Measurements from ENCODE around the gene KRTAP5-8. TPM values are rescaled to one million over a fixed set of nuclear protein-coding genes. Genes with fewer than 3 reads are reported as not detected.
"Not testable (repeated sequence)": the region's sequence is repeated elsewhere in the genome, so short reads cannot be mapped to it uniquely, and the experiment has no call there.

KRTAP5-8 gene, protein sequence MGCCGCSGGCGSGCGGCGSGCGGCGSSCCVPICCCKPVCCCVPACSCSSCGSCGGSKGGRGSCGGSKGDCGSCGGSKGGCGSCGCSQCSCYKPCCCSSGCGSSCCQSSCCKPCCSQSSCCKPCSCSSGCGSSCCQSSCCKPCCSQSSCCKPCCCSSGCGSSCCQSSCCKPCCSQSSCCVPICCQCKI
- polyA plus RNA-seq (2013, experiment 1 of 2) = not detected
- polyA plus RNA-seq (2013, experiment 2 of 2) = not detected

DNA sequence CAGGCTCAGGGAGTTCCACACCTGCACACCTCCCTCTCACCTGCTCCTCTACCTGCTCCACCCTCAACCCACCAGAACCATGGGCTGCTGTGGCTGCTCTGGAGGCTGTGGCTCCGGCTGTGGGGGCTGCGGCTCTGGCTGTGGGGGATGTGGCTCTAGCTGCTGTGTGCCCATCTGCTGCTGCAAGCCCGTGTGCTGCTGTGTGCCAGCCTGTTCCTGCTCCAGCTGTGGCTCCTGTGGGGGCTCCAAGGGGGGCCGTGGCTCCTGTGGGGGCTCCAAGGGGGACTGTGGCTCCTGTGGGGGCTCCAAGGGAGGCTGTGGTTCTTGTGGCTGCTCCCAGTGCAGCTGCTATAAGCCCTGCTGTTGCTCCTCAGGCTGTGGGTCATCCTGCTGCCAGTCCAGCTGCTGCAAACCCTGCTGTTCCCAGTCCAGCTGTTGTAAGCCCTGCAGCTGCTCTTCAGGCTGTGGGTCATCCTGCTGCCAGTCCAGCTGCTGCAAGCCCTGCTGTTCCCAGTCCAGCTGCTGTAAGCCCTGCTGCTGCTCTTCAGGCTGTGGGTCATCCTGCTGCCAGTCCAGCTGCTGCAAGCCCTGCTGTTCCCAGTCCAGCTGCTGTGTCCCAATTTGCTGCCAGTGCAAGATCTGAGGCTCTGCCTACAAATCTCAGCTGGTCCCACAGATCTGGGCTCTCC, at the start of gene KRTAP5-8:
Gene KRTAP5-8, plus strand, starts transcription at position 49 of the 689 bp plus-strand sequence. Its CDS starts 31 bp downstream, at position 80.
- not testable (repeated sequence) for H3K27ac ChIP-seq (ENCODE audit: low read depth, low read length, severe bottlenecking); H3K9me3 ChIP-seq (ENCODE audit: control insufficient read depth, low read length); H3K4me3 ChIP-seq (ENCODE audit: extremely low read depth, insufficient read depth, low read length, poor library complexity, severe bottlenecking); H3K4me1 ChIP-seq (ENCODE audit: control insufficient read depth, insufficient read depth, low read length, poor library complexity, severe bottlenecking); H3K36me3 ChIP-seq (ENCODE audit: control insufficient read depth, insufficient read depth, low read length)
- WGBS, 2 experiments (ENCODE audit: insufficient coverage in 2 of 2) = 86 to 90% methylated on average over 2 to 3 of the region's 4 CpGs

DNA sequence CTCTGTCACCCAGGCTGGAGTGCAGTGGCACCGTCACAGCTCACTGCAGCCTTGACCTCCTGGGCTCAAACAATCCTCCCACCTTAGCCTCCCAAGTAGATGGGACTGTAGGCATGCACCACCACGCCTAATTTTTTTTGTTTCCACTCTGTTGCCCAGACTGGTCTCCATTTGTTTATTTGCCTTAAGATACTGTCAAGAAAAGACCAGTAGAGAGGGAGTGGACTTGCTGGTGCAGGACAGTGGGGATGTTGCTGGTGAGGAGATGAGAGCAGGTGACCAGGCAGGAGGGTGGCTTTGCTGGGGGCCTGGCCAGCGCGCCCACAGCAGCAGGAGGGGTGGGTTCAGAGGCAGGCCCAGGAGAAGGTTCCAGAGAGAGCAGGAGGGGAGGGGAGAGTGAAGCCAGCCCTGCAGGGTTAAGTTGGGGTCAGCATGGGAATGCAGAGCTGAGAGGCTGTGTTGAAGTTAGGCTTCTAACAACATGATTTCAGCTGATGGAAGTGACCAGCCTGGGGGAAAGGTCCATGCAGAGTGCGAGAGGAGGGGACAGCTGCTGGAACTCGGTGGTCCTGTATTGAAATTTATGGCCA, 49.0 kb upstream of the KRTAP5-8 start:
- 67 to 76% methylated on average over 3 to 6 of the region's 6 CpGs for WGBS, 2 experiments (ENCODE audit: insufficient coverage in 2 of 2)
- Histone ChIP-seq H3K4me1 (ENCODE audit: control insufficient read depth, insufficient read depth, low read length, poor library complexity, severe bottlenecking) (peaks cover 24% of the 10 kb centered on the region), H3K9me3 (ENCODE audit: control insufficient read depth, low read length) (no peaks in the 10 kb centered on the region), H3K4me3 (ENCODE audit: extremely low read depth, insufficient read depth, low read length, poor library complexity, severe bottlenecking) (no peak overlapping the region), H3K27ac (ENCODE audit: low read depth, low read length, severe bottlenecking) (no peak overlapping the region), H3K36me3 (ENCODE audit: control insufficient read depth, insufficient read depth, low read length) (peaks cover 59% of the 10 kb centered on the region)

DNA sequence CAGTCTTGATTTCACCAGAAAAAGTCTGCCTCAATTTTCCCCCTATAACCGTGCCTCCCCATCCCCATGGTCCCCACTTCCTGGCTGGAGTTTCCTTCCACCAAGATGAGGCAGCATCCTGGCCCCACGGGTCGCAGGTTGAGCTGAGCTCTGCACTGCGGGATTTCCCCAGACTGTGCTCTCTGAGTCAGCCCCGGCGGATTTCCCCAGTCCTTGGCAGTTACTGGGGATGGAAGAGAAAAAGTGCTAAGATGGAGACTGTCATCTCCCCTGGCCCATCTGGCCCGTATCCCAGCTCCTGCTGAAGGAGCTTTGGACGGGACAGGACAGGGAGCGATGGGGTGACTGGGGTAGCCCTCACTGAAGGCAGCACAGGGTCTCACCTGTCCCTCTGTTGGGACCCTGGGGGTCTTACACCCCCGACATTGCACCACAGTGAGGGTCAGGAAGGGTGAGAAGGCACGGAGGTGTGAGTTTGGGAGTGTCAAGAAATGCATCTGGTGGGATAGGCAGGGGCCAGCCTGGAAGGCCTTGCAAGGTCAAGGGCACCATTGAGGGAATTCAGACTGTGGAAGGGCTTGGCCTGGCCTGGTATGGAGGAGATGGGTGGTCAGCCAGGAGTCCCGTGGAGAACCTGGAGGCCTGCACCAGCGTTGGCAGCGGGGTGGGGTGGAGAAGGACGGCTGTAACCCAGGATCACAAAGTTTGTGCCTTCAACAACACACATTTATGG, 48.3 kb upstream of the KRTAP5-8 start:
- H3K4me3 ChIP-seq (ENCODE audit: extremely low read depth, insufficient read depth, low read length, poor library complexity, severe bottlenecking) = no peak overlapping the region
- no peak overlapping the region for H3K27ac ChIP-seq (ENCODE audit: low read depth, low read length, severe bottlenecking)
- H3K36me3 ChIP-seq (ENCODE audit: control insufficient read depth, insufficient read depth, low read length) = peaks cover 52% of the 10 kb centered on the region
- H3K4me1 ChIP-seq (ENCODE audit: control insufficient read depth, insufficient read depth, low read length, poor library complexity, severe bottlenecking) = peaks cover 24% of the 10 kb centered on the region
- WGBS, 2 experiments (ENCODE audit: insufficient coverage in 2 of 2) = 88 to 94% methylated on average over 10 to 12 of the region's 15 CpGs
- no peaks in the 10 kb centered on the region for H3K9me3 ChIP-seq (ENCODE audit: control insufficient read depth, low read length)

DNA sequence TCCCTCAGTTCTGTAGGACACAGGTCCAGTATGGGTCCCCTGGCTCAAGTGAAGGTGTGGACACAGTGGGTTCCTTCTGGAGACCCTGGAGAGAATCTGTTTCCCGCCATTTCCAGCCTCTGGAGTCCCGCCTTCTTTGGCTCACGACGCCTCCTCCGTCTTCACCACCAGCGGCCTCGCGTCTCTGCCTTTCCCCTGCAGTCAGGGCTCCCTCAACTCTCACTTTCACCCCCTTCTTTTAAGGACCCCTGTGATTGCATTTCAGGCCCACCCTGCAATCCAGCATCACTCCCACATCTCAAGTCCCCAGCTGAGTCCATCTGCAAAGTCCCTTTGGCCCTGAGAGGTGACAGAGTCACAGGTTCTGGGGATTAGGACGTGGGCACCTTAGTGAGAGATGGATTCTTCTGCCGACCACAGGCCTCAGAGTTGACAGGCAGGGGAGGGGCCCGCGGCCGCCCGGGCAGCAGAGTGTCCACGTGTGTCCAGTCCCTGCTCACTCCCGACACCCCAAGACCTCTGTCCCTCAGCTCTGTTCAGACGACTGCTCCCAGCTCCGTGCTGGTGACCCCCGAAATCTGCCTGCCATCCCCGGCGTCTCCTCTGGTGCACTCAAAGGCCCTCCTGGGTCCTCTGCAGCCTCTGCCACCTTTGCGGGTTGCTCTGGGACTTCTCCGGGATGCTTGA, 47.6 kb upstream of the KRTAP5-8 start:
- Histone ChIP-seq H3K4me1 (ENCODE audit: control insufficient read depth, insufficient read depth, low read length, poor library complexity, severe bottlenecking) (peaks cover 24% of the 10 kb centered on the region), H3K4me3 (ENCODE audit: extremely low read depth, insufficient read depth, low read length, poor library complexity, severe bottlenecking) (no peak overlapping the region), H3K36me3 (ENCODE audit: control insufficient read depth, insufficient read depth, low read length) (peaks cover 51% of the 10 kb centered on the region), H3K9me3 (ENCODE audit: control insufficient read depth, low read length) (no peaks in the 10 kb centered on the region), H3K27ac (ENCODE audit: low read depth, low read length, severe bottlenecking) (no peak overlapping the region)
- 96 to 97% methylated on average over 17 to 20 of the region's 23 CpGs for WGBS, 2 experiments (ENCODE audit: insufficient coverage in 2 of 2)

DNA sequence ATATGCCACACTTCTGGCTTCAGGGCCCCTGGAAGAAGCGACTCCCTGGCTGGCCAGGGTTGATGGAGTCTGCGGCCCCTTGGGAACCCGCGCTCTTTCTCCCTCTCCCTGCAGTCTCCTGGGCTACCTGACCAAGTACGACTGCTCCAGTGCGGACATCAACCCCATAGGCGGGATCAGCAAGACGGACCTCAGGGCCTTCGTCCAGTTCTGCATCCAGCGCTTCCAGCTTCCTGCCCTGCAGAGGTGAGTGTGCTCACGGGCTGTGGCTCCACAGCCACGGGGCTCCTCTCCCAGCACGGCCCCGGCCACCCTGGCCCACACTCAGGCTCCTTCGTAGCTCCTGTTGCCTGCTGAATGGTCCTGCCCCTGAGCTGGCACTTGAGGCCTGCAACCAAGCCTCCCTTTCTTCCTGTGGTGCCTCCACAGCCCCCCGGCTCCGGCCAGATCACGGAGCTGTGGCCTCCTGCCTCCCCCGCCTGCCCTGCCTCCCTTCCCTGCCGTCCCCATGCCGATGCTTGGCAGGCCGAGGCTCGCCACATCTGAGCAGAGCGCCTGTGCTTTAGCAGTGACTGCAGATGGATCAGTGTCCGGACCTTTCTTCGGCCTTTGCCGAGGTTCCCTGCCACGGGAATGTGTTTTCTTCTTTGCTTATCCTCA, 47.0 kb upstream of the KRTAP5-8 start:
- Histone ChIP-seq H3K27ac (ENCODE audit: low read depth, low read length, severe bottlenecking) (no peak overlapping the region), H3K4me3 (ENCODE audit: extremely low read depth, insufficient read depth, low read length, poor library complexity, severe bottlenecking) (no peak overlapping the region), H3K9me3 (ENCODE audit: control insufficient read depth, low read length) (no peaks in the 10 kb centered on the region), H3K4me1 (ENCODE audit: control insufficient read depth, insufficient read depth, low read length, poor library complexity, severe bottlenecking) (peaks cover 24% of the 10 kb centered on the region), H3K36me3 (ENCODE audit: control insufficient read depth, insufficient read depth, low read length) (peaks cover 52% of the 10 kb centered on the region)
- WGBS, 2 experiments (ENCODE audit: insufficient coverage in 2 of 2) = 95% methylated on average over 27 to 28 of the region's 28 CpGs

DNA sequence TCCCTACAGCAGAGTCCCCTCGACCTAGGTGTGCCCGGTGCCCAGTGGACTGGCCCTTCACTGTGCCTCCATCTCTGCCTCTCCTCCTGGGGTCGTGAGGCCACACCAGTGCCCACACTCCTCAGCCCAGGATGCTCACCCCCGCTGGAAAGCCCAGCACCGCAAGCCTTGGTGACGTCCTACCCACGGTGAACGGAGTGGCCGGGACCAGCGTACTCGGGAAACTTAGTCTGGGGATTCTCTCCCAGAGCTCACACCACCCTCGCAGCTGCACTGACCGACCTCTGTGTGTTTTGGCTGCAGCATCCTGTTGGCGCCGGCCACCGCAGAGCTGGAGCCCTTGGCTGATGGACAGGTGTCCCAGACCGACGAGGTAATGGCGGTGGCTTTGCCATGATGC, 46.3 kb upstream of the KRTAP5-8 start:
- Histone ChIP-seq H3K9me3 (ENCODE audit: control insufficient read depth, low read length) (no peaks in the 10 kb centered on the region), H3K36me3 (ENCODE audit: control insufficient read depth, insufficient read depth, low read length) (peaks cover 52% of the 10 kb centered on the region), H3K4me3 (ENCODE audit: extremely low read depth, insufficient read depth, low read length, poor library complexity, severe bottlenecking) (no peak overlapping the region), H3K27ac (ENCODE audit: low read depth, low read length, severe bottlenecking) (no peak overlapping the region), H3K4me1 (ENCODE audit: control insufficient read depth, insufficient read depth, low read length, poor library complexity, severe bottlenecking) (peaks cover 24% of the 10 kb centered on the region)
- WGBS, 2 experiments (ENCODE audit: insufficient coverage in 2 of 2) = 87 to 93% methylated on average over 17 to 19 of the region's 19 CpGs

GRCh38 chr11:71491940-71492339, 45.9 kb upstream of the KRTAP5-8 start:
- Histone ChIP-seq H3K27ac (ENCODE audit: low read depth, low read length, severe bottlenecking) (no peak overlapping the region), H3K9me3 (ENCODE audit: control insufficient read depth, low read length) (no peaks in the 10 kb centered on the region), H3K4me1 (ENCODE audit: control insufficient read depth, insufficient read depth, low read length, poor library complexity, severe bottlenecking) (peaks cover 24% of the 10 kb centered on the region), H3K36me3 (ENCODE audit: control insufficient read depth, insufficient read depth, low read length) (peaks cover 56% of the 10 kb centered on the region), H3K4me3 (ENCODE audit: extremely low read depth, insufficient read depth, low read length, poor library complexity, severe bottlenecking) (no peak overlapping the region)
- WGBS, 2 experiments (ENCODE audit: insufficient coverage in 2 of 2) = 95% methylated on average over 6 to 7 of the region's 9 CpGs

DNA sequence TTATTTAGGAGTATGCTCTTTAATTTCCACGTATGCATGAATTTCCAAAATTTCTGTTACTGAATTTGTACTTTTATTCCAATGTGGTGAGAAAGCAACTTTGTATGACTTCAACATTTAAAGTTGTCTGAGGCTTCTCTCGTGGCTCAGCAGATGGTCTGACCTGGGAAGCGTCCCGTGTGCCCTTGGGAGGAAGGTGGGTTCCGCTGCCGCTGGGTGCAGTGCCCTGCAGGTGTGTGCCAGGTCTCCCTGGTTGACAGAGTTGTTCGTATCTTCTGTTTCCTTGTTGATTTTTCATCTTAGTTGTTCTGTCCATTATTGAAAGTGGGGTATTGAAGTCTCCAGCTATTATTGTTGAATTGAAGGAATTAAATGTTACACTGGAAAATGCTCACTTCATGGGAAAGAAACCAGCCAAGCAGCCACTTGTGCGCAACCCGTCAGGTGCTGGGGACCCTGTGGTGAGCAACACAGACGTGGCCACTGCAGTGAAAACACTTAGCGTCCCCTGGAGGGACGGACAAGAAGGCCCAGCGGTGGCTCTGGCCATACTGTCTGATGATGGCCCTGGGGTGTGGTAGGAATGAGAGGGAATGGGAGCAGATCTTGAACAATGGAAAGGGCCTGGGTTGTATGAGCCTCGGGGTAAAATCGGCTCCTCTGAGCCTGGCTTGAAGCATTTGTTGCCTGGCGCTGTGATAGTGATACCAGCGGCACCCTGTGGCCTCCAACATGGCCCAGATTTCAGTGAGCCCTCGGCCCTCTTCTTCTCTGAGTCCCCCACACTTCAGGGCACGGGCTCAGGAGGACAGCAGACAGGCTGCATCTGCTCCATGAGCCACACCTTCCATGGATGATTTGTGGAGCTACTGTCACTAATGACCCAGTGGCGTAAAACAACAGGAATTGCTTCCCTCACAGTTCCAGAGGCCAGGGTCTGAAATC, 42.3 kb upstream of the KRTAP5-8 start:
- H3K27ac ChIP-seq (ENCODE audit: low read depth, low read length, severe bottlenecking) = no peak overlapping the region
- no peak overlapping the region for H3K4me3 ChIP-seq (ENCODE audit: extremely low read depth, insufficient read depth, low read length, poor library complexity, severe bottlenecking)
- peaks cover 81% of the 10 kb centered on the region for H3K36me3 ChIP-seq (ENCODE audit: control insufficient read depth, insufficient read depth, low read length)
- no peaks in the 10 kb centered on the region for H3K4me1 ChIP-seq (ENCODE audit: control insufficient read depth, insufficient read depth, low read length, poor library complexity, severe bottlenecking)
- no peaks in the 10 kb centered on the region for H3K9me3 ChIP-seq (ENCODE audit: control insufficient read depth, low read length)
- WGBS, 2 experiments (ENCODE audit: insufficient coverage in 2 of 2) = 94 to 97% methylated on average over 18 of the region's 20 CpGs

DNA sequence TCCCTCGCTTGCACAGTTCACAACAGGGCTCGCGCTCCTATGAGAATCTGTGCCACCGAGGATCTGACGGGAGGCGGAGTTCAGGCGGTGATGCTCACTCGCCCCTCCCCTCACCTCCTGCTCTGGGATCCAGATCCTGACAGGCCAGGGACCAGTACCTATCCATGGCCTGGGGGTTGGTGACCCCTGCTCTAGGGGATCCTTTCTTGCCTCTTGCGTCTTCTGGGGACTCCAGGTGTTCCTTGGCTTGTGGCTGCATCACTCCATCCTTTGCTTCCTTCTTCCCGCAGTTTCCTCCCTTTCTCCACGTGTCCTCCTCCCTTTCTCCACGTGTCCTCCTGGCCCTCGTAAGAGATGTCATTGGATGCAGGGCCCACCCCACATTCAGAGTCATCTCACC, 41.4 kb upstream of the KRTAP5-8 start:
- Histone ChIP-seq H3K4me3 (ENCODE audit: extremely low read depth, insufficient read depth, low read length, poor library complexity, severe bottlenecking) (no peak overlapping the region), H3K9me3 (ENCODE audit: control insufficient read depth, low read length) (no peaks in the 10 kb centered on the region), H3K27ac (ENCODE audit: low read depth, low read length, severe bottlenecking) (no peak overlapping the region), H3K4me1 (ENCODE audit: control insufficient read depth, insufficient read depth, low read length, poor library complexity, severe bottlenecking) (no peaks in the 10 kb centered on the region), H3K36me3 (ENCODE audit: control insufficient read depth, insufficient read depth, low read length) (peaks cover 75% of the 10 kb centered on the region)
- 91 to 93% methylated on average over 13 of the region's 13 CpGs for WGBS, 2 experiments (ENCODE audit: insufficient coverage in 2 of 2)

Data from mesodermal cell (in vitro differentiated cells).